HepG2 (cell line): ENCODE results near the gene MPV17L. TPM values are rescaled to one million over a fixed set of nuclear protein-coding genes. Genes with fewer than 3 reads are reported as not detected.
A peak's percentile ranks its signal among the peaks of the same experiment; 100 is the strongest.

ENCODE experiments used
- DR1 ChIP-seq: sonication (generic); formaldehyde crosslinking; IDR thresholded peaks from 2 replicates; pipeline ENCODE4 v1.8.0; 2021; ENCODE audit warnings: mild to moderate bottlenecking, missing genetic modification reagents, inconsistent platforms
- ETS1 ChIP-seq: sonication (generic); formaldehyde crosslinking; IDR thresholded peaks from 2 replicates; pipeline ENCODE4 v1.4.0; 2020; ENCODE audit warnings: missing genetic modification reagents
- HHEX ChIP-seq: IDR thresholded peaks from 2 replicates; pipeline ENCODE4 v1.6.1; 2016; ENCODE audit warnings: control low read depth
- JUNB ChIP-seq: sonication (generic); formaldehyde crosslinking; IDR thresholded peaks from 2 replicates; pipeline ENCODE4 v1.8.0; 2022; ENCODE audit warnings: missing genetic modification reagents, mild to moderate bottlenecking, borderline replicate concordance
- JUND ChIP-seq: sonication (generic); formaldehyde crosslinking; IDR thresholded peaks from 2 replicates; pipeline ENCODE4 v1.8.0; 2022; ENCODE audit warnings: mild to moderate bottlenecking, missing genetic modification reagents
- KLF6 ChIP-seq: IDR thresholded peaks from 2 replicates; pipeline ENCODE4 v1.8.0; 2016; ENCODE audit warnings: missing biosample characterization, missing genetic modification reagents
- MIXL1 ChIP-seq: IDR thresholded peaks from 2 replicates; pipeline ENCODE4 v1.6.1; 2016
- MYC ChIP-seq: sonication (generic); formaldehyde crosslinking; IDR thresholded peaks from 2 replicates; pipeline ENCODE4 v1.9.0; 2021; ENCODE audit warnings: missing genetic modification reagents, borderline replicate concordance
- RELA ChIP-seq: sonication (generic); formaldehyde crosslinking; IDR thresholded peaks from 2 replicates; pipeline ENCODE4 v1.4.0; 2020; ENCODE audit warnings: missing genetic modification reagents
- RFX3 ChIP-seq: IDR thresholded peaks from 2 replicates; pipeline ENCODE4 v1.6.1; 2016; ENCODE audit warnings: missing biosample characterization, missing genetic modification reagents
- SALL2 ChIP-seq: sonication (generic); formaldehyde crosslinking; IDR thresholded peaks from 2 replicates; pipeline ENCODE4 v1.8.1; 2023; ENCODE audit warnings: mild to moderate bottlenecking, missing genetic modification reagents, inconsistent platforms
- SETDB1 ChIP-seq: sonication (generic); formaldehyde crosslinking; IDR thresholded peaks from 2 replicates; pipeline ENCODE4 v1.5.1; 2020; ENCODE audit warnings: missing genetic modification reagents, mild to moderate bottlenecking, borderline replicate concordance
- U2AF1 ChIP-seq: fragments of 200-400 bp; formaldehyde crosslinking; optimal IDR thresholded peaks from 2 replicates; pipeline ENCODE3; 2017; ENCODE audit warnings: mild to moderate bottlenecking, low read depth, low read length
- ZBTB7B ChIP-seq: sonication (generic); formaldehyde crosslinking; IDR thresholded peaks from 2 replicates; pipeline ENCODE4 v1.4.0; 2020; ENCODE audit warnings: missing genetic modification reagents
- ZNF143 ChIP-seq: sonication (generic); formaldehyde crosslinking; IDR thresholded peaks from 2 replicates; pipeline ENCODE4 v1.4.0; 2020; ENCODE audit warnings: missing genetic modification reagents
- ZNF234 ChIP-seq: sonication (generic); formaldehyde crosslinking; conservative IDR thresholded peaks from 2 replicates; pipeline ENCODE4 v1.5.1; 2020; ENCODE audit warnings: mild to moderate bottlenecking, missing genetic modification reagents
- ZNF3 ChIP-seq: IDR thresholded peaks from 2 replicates; pipeline ENCODE4 v1.7.0; 2017; ENCODE audit warnings: inconsistent platforms
- ZNF350 ChIP-seq: sonication (generic); formaldehyde crosslinking; IDR thresholded peaks from 2 replicates; pipeline ENCODE4 v1.4.0; 2020; ENCODE audit warnings: mild to moderate bottlenecking, low read depth, missing genetic modification reagents, borderline replicate concordance
- ZNF678 ChIP-seq: sonication (generic); formaldehyde crosslinking; IDR thresholded peaks from 2 replicates; pipeline ENCODE4 v1.4.0; 2020; ENCODE audit warnings: mild to moderate bottlenecking, missing genetic modification reagents
- ZNF709 ChIP-seq: sonication (generic); formaldehyde crosslinking; IDR thresholded peaks from 2 replicates; pipeline ENCODE4 v1.5.0; 2020; ENCODE audit warnings: mild to moderate bottlenecking, missing genetic modification reagents
- ZXDC ChIP-seq: sonication (generic); formaldehyde crosslinking; IDR thresholded peaks from 2 replicates; pipeline ENCODE4 v1.5.0; 2020; ENCODE audit warnings: mild to moderate bottlenecking, missing genetic modification reagents
- polyA plus RNA-seq, 8 experiments: library from polyadenylated mRNA; depleted of rRNA in 3 of 8; stranded (reverse) in 7 of 8; unstranded in 1 of 8; fragments of >200 nt; fragmentation: Illumina TruSeq in 4 of 8; extraction: Trizol in 4 of 8; gene quantifications; 2 replicates each; pipeline versions ENCODE4 v1.2.1 to v1.2.3, GENCODE V29; 2011 to 2016; ENCODE audit warnings: low read depth in 4 of 8, missing spikeins in 1 of 8, mixed read lengths in 1 of 8; ENCODE audit not compliant: insufficient read depth in 1 of 8
- total RNA-seq, 5 experiments: library from RNA; depleted of rRNA; stranded (reverse); fragments of >200 nt; fragmentation: Illumina TruSeq; extraction: Trizol; gene quantifications; 2 replicates each; pipeline ENCODE4 v1.2.3, GENCODE V29; 2016; ENCODE audit warnings: low read depth in 1 of 5
- TF ChIP-seq, protein P1 (sequence below): IDR thresholded peaks from 2 replicates; pipeline ENCODE4 v1.6.1; 2016; ENCODE audit warnings: missing genetic modification reagents, missing compliant biosample characterization
- TF ChIP-seq, protein P2 (sequence below): sonication (generic); formaldehyde crosslinking; IDR thresholded peaks from 2 replicates; pipeline ENCODE4 v1.5.0; 2020; ENCODE audit warnings: mild to moderate bottlenecking, low read depth, missing genetic modification reagents, borderline replicate concordance
- TF ChIP-seq, protein P3 (sequence below): sonication (generic); formaldehyde crosslinking; IDR thresholded peaks from 2 replicates; pipeline ENCODE4 v1.4.0; 2020; ENCODE audit warnings: low read depth, missing genetic modification reagents

Gene MPV17L
- total and polyA plus RNA-seq, 2 of the 13 experiments (the other 11 are each of a cell fraction or from before 2014, with no cell fraction given), result 34.7 to 63.8 TPM

DNA sequence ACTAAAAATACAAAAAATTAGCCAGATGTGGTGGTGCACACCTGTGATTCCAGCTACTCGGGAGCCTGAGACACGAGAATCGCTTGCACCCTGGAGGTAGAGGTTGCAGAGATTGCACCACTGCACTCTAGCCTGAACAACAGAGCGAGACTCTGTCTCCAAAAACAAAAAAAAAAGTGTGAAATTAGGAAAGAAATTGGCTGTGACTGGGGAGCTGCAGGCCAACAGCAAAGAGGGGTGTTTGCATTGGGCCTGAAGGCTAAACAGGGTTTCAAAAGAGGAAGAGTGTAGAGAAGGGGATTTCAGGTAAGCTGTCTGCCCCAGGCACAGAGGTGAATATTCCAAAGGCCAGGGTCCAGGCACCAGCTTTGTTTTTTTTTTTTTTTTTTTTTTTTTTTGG lies 48.2 kb downstream of the MPV17L start (continued):
- TF ChIP-seq U2AF1 (no peak), ZNF234 (no peak), ZNF709 (CRISPR knock-in tag) (no peak; the same call in 1 of the 2 replicates), ZBTB7B (CRISPR knock-in tag) (no peak), ZNF350 (CRISPR knock-in tag) (no peak), JUND (CRISPR knock-in tag) (no peak), MYC (CRISPR knock-in tag) (no peak), ETS1 (CRISPR knock-in tag) (no peak), SETDB1 (CRISPR knock-in tag) (no peak), RELA (CRISPR knock-in tag) (no peak), KLF6 (no peak), ZNF3 (CRISPR knock-in tag) (no peak), RFX3 (CRISPR knock-in tag) (no peak), ZNF143 (CRISPR knock-in tag) (no peak), MIXL1 (CRISPR knock-in tag) (no peak), SALL2 (no peak), DR1 (CRISPR knock-in tag) (no peak), HHEX (no peak), ZNF678 (CRISPR knock-in tag) (no peak), JUNB (0 out of 2 replicates have a peak, but pooled peaks have one; percentile 57), ZXDC (CRISPR knock-in tag) (no peak)
- TF ChIP-seq, protein P1, sequence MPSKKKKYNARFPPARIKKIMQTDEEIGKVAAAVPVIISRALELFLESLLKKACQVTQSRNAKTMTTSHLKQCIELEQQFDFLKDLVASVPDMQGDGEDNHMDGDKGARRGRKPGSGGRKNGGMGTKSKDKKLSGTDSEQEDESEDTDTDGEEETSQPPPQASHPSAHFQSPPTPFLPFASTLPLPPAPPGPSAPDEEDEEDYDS (CRISPR knock-in tag), result no peak
- TF ChIP-seq, protein P2, sequence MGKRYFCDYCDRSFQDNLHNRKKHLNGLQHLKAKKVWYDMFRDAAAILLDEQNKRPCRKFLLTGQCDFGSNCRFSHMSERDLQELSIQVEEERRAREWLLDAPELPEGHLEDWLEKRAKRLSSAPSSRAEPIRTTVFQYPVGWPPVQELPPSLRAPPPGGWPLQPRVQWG (CRISPR knock-in tag), result no peak
- TF ChIP-seq, protein P3, sequence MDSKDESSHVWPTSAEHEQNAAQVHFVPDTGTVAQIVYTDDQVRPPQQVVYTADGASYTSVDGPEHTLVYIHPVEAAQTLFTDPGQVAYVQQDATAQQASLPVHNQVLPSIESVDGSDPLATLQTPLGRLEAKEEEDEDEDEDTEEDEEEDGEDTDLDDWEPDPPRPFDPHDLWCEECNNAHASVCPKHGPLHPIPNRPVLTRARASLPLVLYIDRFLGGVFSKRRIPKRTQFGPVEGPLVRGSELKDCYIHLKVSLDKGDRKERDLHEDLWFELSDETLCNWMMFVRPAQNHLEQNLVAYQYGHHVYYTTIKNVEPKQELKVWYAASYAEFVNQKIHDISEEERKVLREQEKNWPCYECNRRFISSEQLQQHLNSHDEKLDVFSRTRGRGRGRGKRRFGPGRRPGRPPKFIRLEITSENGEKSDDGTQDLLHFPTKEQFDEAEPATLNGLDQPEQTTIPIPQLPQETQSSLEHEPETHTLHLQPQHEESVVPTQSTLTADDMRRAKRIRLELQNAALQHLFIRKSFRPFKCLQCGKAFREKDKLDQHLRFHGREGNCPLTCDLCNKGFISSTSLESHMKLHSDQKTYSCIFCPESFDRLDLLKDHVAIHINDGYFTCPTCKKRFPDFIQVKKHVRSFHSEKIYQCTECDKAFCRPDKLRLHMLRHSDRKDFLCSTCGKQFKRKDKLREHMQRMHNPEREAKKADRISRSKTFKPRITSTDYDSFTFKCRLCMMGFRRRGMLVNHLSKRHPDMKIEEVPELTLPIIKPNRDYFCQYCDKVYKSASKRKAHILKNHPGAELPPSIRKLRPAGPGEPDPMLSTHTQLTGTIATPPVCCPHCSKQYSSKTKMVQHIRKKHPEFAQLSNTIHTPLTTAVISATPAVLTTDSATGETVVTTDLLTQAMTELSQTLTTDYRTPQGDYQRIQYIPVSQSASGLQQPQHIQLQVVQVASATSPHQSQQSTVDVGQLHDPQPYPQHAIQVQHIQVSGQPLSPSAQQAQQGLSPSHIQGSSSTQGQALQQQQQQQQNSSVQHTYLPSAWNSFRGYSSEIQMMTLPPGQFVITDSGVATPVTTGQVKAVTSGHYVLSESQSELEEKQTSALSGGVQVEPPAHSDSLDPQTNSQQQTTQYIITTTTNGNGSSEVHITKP (CRISPR knock-in tag), result no peak
